GM11168 (cell line): ENCODE measurements around the gene PER3.

Experiments
- in situ Hi-C: fragments of 300-500 bp; cut with MboI; formaldehyde crosslinking; loops from one replicate; pipeline ENCODE4 v1.12.0; 2022; ENCODE audit warnings: low sequenced_read_pairs; ENCODE audit not compliant: unreplicated experiment

The PER3 gene

DNA sequence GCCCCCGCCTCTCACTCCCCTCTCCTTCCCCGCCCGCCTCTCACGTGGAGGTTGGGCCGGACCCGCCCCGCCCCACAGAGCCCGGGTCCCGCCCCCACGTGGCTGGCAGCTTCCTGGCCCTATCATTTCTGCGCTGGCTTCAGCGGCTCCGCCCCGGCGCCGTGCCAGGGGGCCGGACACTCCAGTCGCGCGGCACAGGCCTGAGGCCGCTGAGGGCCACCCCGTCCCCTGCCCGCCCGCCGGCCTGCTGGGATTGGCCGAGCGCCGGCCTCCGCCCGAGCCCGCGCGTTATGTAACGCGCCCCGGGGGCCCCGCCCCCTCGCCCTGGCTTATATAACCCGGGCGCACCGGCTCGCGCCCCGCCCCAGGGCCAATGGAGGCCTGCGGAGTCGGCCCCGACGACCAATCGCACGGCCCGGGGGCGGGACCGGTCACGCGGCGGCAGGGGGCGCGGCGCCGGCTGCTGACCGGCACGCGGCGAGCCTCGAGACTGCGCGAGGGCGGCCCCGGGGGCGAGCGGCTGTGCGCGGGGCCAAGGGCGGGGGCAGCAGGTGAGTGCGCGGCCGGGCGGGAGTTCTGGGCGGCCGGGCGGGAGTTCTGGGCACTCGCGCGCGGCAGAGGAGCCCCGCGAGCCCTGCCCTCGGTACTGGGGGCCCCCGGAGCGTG is at the start of gene PER3:
Gene PER3, plus strand, starts transcription at position 466 of the 666 bp plus-strand sequence. CDS start 587 bp downstream, outside the sequence.
- in situ Hi-C loops: no loop called here

DNA sequence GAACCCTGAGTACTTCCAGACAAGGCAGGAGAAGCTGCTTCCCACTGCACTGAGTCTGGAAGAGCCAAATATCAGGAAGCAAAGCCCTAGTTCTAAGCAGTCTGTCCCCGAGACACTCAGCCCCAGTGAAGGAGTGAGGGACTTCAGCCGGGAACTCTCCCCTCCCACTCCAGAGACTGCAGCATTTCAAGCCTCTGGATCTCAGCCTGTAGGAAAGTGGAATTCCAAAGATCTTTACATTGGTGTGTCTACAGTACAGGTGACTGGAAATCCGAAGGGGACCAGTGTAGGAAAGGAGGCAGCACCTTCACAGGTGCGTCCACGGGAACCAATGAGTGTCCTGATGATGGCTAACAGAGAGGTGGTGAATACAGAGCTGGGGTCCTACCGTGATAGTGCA is 46.0 kb upstream of the PER3 start:
- in situ Hi-C loops: no loop called here

DNA sequence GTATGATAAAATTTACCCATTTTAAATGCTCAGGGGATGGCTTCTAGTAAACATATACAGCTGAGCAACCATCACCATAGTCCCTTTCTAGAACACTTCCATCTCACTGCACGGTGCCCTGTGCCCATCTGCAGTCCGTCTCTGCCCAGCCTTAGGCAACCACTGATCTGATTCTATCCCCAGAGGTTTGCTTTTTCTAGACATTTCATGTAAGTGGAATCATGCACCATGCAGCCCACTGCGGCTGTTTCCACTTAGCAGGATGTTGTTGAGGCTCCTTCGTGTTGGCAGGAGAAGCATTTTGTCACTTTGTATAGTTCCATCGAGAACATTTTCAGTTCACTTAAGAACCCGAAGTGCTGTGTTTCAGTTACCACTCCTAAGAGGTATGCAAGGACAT is 40.7 kb upstream of the PER3 start:
- in situ Hi-C loops: no loop called here

DNA sequence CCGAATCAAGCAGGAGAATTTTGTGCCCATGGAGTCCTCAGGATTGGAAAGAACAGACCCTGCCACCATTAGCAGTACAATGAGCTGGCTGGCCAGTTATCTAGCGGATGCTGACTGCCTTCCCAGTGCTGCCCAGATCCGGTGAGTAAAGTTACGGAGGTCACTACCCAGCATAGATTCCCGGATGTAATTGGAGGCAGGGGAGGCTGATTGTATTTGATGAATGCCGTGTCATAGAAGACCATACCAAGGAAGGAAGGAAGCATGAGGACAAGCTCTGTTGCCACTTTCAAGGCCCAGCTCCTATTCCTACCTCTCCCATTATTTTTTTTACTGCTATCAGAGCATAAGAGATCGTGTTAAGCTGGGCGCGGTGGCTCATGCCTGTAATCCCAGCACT is 39.2 kb upstream of the PER3 start:
- in situ Hi-C loops: no loop called here

DNA sequence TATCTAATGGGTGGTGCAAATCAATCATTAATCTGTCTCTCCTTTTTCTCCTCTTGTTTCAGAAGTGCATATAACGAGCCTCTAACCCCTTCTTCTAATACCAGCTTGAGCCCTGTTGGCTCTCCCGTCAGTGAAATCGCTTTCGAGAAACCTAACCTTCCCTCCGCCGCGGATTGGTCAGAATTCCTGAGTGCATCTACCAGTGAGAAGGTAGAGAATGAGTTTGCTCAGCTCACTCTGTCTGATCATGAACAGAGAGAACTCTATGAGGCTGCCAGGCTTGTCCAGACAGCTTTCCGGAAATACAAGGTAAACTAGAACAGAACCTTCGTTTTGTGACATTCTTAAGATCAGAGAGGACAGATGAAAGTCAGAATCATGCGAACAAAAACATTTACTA is 38.3 kb upstream of the PER3 start:
- in situ Hi-C loops: no loop called here

DNA sequence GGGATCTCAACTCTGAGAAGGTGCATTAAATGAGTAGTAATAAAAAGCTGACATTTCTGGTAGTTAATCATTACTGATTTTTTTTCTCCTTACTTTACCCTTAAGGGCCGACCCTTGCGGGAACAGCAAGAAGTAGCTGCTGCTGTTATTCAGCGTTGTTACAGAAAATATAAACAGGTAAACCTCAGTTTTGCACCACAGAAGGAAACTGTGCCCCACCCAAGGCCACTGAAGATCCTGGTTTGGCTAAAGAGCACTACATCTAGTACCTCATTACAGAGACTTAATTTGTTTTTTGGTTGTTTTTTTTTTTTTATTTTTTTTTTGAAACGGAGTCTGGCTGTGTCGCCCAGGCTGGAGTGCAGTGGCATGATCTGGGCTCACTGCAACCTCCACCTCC is 36.5 kb upstream of the PER3 start:
- in situ Hi-C loops: no loop called here

DNA sequence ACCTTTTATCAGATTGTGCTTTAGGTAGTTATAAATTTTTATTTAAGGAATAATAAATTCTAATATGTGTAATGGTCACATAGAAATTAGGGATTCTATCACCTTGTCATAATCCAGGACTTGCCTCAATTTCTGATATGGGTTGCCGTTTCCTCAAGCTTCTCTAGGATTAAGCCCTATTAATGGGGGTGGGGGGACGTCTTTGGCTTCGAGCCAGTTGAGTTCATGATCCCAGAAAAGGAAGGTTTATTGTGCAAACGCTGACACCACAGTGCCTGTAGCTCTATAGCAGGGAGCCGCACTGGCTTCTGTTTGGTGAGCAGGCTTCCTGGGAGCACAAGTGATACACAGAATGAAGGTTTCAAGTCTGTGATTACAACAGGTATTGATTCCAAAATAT is 35.0 kb upstream of the PER3 start:
- in situ Hi-C loops: no loop called here

DNA sequence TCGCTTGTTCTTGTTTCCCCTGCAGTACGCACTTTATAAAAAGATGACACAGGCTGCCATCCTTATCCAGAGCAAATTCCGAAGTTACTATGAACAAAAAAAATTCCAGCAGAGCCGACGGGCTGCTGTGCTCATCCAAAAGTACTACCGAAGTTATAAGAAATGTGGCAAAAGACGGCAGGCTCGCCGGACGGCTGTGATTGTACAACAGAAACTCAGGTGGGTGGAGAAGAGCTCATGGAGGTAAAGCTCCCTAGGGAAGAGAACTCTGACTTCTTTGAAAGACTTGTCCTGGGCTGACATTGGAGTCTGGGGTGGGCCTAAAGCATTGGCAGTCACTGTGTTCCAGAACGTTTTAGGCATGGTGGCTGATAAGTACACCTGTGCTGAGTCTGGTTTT is 32.9 kb upstream of the PER3 start:
- in situ Hi-C loops: no loop called here

DNA sequence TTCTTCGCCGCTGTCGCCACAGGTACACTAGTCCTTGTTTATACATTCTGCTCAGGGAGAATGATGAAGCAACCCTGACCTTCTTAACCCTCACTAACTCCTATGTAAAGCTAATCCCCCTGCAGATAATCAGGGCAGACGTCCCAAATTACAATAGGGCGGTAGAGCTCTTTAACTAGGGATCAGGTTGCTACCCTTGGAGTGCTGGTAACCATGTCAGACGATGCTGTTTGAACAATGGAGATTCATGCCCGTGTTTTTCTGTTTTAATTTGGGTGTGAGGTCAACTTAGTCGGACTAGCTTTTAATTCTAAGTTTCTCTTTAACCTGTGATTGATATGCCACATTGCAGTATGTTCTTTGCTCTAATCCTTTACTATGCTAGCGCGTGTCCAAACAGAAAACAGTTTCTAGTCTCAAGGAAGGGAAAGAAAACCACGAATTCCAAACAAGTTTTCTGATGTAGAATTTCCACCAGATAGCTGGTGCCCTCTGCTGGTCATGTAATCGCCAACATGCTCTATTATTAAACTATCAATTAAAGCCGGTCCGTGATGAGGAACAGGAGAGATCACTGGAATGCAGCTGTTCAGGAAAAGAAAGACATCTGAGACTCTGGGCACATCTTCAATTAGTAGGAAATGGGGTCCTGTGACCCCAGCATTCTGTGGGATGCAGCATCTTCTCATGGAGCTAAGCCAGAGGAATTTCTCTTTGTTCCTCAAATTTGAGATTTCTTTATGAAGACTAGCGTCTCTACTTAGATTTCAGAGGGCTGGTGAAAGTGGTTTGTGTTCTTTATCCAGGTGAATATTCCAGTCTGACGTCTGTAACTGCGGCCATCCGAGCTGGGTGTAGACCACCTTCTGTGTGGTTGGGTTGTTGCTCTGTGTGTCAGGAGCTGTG is 31.3 kb upstream of the PER3 start:
- in situ Hi-C loops: no loop called here

DNA sequence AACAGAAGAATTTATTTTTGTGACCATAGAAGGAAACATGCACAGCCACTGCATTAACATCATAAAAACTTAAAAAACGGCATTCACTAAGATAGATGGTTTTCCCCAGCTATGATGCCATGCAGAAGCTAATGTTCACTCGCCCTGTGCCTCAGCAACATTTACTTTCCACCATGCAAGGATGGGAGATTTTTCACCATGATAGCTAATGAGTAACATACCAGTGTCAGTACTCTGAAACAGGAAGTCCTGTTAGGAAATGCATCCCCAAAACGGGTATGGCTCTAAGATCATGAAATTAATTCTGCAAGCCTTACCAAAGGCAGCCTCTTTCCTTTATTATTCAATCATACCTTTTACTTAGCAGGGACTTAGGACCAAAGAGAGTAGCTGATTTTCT is 30.4 kb upstream of the PER3 start:
- in situ Hi-C loops: no loop called here

DNA sequence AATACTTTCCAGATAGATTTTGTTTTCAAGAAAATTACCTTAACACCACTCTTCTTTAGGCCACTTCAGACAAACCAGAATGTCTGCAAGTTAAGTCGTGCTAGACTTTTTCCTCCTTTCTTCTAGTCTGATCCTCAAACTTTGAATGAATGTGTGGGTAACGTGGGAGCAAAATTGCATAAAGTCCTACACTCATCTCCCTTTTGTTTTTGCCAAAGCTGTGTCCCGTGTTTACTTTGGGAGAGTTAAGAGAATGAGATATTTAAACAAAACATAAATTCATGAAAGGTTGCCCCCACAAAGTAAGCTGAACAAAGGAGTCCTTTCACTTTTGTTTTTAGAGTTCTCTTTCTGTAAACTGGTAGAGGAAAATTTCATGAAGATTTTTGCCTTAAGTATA is 29.9 kb upstream of the PER3 start:
- in situ Hi-C loops: no loop called here

DNA sequence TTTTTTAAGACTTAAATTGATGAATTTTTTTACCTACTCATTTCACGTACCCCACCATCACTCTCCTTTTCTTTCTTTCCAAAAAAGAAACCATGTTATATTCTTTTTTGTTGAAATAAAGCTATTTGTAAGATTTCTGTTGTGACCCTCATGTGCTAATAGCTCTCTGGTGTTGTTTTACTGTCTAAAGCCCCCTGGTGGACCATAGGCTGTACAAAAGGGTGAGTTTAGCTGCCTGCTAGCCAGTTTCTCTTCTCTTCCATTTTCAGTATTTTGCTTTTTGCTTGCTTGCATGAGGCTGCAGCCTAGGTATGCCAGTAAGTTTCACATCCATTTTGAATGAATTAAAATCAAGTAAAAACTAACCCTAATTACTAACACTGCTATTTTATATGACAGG is 28.6 kb upstream of the PER3 start:
- in situ Hi-C loops: no loop called here

DNA sequence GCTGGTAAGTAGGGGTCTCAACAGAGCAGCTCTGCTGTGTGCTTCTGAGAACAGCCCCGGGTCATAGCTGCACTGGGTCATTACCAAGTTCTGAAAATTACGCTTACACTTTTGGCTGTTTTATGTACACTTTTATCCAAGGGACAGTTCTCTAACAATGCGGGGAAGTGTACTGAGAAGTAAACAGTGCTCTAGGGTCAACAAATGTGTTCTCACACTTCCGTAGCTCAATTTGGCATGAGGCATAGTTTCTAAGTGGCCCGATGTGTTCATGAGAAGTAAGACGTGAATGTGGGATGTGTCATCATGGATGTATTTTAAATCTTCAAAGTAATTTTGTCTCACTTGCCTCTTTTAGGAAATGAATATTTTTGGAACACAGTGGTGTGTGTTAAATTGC is 23.8 kb upstream of the PER3 start:
- in situ Hi-C loops: no loop called here

DNA sequence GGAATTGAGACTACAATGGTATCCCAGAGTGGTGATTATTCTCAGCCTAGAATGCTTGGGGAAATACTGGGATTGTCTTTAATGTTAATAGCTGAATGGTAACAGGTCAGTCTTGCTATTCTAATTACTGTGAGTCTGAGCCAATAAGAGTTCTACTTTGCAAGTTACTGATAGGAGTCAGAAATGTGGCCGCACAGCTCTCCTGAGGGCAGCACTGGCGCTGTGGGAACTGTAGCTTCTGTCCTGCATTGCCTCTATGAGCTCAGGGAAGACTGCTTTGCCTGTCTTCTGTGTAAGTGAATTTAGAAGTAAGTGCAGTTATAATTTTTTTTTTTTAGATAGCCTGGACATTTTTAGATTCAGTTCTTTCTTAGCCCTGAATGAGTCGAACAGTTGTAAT is 23.0 kb upstream of the PER3 start:
- in situ Hi-C loops: no loop called here

DNA sequence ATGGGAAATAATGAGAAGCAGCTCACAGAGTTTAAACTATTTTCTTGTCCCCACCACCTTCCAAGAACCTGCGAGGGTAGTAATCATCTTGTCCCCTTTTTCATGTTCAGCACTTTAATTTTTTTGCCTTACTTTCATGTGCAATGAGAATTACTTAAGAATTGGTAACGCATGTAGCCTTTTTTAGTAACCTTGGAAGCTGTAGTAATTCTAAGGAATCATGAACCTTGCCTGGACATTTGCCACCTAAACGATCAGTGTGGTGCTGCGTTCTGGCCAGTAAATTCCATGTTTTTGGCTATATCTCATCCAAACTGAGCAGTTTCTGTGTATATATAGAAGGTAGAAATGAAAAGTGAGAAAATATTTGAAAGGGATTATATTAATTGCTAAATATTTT is 16.9 kb upstream of the PER3 start:
- in situ Hi-C loops: no loop called here

DNA sequence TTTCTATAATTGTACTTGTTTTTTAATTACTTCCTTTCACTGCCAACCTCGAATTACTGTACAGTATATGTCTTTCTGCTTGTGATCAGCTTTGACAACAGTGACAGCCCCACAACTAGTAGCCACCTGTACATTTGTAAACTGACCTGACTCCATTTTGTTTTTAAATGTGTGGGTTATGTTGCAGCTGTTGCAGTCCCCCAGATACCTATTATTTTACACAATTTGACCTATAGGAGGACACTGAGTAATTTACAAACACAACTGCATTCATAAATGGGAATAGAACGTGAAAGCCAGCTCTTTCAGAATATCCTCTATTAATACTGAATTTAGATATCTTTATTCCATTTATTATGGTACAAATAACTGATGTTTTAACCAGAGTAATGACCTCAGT is 15.5 kb upstream of the PER3 start:
- in situ Hi-C loops: no loop called here

DNA sequence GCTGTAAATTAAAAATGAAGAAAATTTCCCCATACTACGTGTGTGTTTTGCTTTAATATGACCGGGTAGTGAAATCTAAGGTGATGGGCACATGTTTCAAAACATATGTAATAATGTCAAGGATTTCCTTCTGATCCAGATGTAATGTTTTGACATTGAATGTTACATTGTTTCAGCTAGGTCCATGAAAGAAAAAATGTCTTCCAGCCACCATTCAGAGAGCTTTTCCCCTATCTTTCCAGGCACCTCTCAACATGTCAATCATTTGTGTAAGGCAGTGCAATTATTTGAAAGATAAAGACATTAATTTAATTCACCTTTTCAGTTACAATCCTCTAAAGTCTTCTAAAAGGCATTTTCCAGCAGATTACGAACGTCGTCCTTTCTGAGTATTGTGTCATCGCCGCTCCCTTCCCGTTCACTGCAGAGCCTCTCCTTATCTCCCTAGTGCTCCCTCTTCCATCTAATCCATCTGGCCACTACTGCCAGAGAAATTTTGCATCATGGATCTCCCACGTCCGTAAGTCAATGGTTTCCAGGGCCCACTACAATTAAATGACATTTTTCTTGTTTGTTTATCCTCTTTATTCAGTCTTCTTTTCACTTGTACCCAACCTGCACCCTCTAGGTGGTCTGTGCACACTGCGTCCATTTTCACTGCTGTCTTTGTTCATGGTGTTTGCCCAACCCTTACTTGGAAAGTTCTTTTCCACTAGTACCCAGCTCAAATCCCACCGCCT is 14.2 kb upstream of the PER3 start:
- in situ Hi-C loops: no loop called here

DNA sequence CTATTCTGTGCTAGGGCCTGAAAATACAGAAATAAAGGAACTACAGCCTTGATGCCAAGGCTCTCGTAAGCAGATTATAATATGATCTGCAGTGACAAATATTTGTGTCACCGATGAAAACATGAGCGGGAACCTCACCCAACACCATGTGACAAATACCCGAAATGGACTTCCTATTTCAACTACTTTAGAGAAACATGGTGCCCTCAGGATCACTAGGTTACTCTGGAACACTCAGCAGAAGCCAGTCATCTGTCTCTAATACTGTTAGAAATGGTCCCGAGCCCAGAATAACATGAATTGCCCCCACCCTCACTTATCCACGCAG is 13.5 kb upstream of the PER3 start:
- in situ Hi-C loops: no loop called here

DNA sequence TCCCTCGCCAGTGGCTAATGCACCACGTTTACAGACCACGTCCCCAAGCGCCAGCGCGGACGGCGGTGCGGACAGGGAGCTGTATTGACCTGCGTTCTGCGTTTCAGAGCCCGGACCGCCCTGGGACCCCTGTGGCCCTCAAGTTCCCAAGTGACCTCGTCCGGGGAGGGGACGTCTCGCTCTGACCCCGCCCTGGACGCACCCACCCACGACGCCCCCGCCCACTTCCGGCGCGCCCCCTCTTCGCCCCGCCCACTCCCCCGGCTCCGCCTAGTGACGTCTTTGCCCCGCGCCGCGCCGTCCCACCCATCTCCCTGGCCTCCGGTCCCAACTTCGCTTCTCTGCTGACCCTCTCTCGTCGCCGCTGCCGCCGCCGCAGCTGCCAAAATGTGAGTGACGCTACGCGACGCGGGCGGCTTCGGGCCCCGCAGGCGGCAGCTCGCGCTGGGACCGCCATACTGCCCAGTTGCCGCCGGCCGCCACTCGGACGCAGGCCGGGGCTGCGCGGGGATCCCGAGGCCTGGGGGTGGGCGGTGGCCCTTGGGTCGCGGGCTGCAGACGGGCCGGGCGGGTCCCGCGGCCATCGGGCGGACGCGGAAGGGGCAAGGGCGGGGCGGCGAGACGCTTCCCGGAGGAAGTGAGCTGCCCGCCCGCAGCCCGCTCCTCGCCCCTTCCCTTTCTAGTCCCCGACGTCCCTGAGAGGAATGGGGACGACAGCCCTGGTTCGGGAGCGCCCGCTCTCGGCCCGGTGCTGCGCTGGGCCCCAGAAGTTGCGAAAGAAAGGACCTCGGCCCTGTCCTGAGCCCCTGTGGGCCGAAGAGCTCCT is 12.9 kb upstream of the PER3 start, which contains the start of gene VAMP3:
Gene VAMP3, plus strand, starts transcription at position 300 of the 826 bp plus-strand sequence. Its CDS starts 88 bp downstream, at position 388.
- in situ Hi-C loops: no loop called here

DNA sequence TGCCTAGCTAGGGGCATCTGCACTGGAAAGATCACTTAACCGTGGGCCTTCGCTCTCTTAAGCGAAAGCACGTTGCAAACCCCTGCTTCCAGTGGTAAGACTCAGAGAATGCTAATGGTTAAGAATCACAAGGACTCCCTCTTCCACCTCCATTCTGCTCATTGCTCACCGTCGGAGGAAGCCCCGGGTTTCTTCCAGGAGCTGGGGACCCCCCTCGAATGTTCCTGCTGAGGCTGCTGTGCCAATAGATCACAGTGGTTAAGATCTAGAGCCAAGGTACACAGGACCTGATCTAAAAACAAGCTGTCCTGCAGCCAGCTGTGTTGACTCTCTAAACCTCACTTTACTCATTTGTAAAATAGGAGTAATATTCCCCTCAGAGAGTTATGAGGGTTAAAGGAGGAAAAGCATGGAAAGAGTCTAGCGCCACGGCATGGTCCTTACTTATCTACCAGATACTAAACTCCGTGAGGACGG is 12.2 kb upstream of the PER3 start:
- in situ Hi-C loops: no loop called here
